Calu3 (cell line): ENCODE data around the gene ETV7. TPM values are rescaled to one million over a fixed set of nuclear protein-coding genes. Genes with fewer than 3 reads are reported as not detected.
A peak's percentile ranks its signal among the peaks of the same experiment; 100 is the strongest.
"Not testable (repeated sequence)": the region's sequence is repeated elsewhere in the genome, so short reads cannot be mapped to it uniquely, and the experiment has no call there.

Experiments used
- BruUV-seq: library from RNA; stranded (reverse); fragments of 400-500 nt; replicated peaks from 2 replicates; lab custom pipeline; 2021; lab: Mats Ljungman, UMichigan
- CTCF ChIA-PET: fragments of 300-600 bp; sonication (Branson Sonifier 250); formaldehyde crosslinking; loops from one replicate; lab custom pipeline; 2022; ENCODE audit warnings: antibody characterized with exemption; lab: Charles Lee
- DNase-seq: peaks from one replicate; pipeline ENCODE4 v3.0.0; 2022
- H3K27ac Mint-ChIP-seq: one replicate; pipeline ENCODE4 v1.8.0; 2022; ENCODE audit warnings: mixed read lengths; ENCODE audit not compliant: unreplicated experiment
- H3K27me3 Mint-ChIP-seq: one replicate; pipeline ENCODE4 v1.8.0; 2022; ENCODE audit warnings: mixed read lengths; ENCODE audit not compliant: unreplicated experiment
- H3K36me3 Mint-ChIP-seq: one replicate; pipeline ENCODE4 v1.8.0; 2022; ENCODE audit warnings: mild to moderate bottlenecking, moderate library complexity, mixed read lengths; ENCODE audit not compliant: insufficient read depth, unreplicated experiment
- H3K4me1 Mint-ChIP-seq: one replicate; pipeline ENCODE4 v1.8.0; 2022; ENCODE audit warnings: mild to moderate bottlenecking, low read depth, mixed read lengths; ENCODE audit not compliant: unreplicated experiment
- H3K4me3 Mint-ChIP-seq: one replicate; pipeline ENCODE4 v1.8.0; 2022; ENCODE audit warnings: mild to moderate bottlenecking, low read depth, moderate library complexity, mixed read lengths; ENCODE audit not compliant: unreplicated experiment
- H3K9me3 Mint-ChIP-seq: one replicate; pipeline ENCODE4 v1.8.0; 2022; ENCODE audit warnings: low read depth, mixed read lengths; ENCODE audit not compliant: unreplicated experiment
- intact Hi-C: fragments of 100-400 bp; cut with micrococcal nuclease; formaldehyde crosslinking; loops from one replicate; pipeline ENCODE4 v1.10.0; 2022; ENCODE audit not compliant: unreplicated experiment
- total RNA-seq: library from RNA; stranded (reverse); gene quantifications from 2 replicates; pipeline ENCODE4 v1.2.3, GENCODE V29; 2022
- TF ChIP-seq, protein P1 (sequence below): fragments of 200-600 bp; IDR thresholded peaks from one replicate; pipeline ENCODE4 v1.8.0; 2022; ENCODE audit warnings: antibody characterized with exemption; ENCODE audit not compliant: unreplicated experiment

ETV7 gene
- total RNA-seq, 1 experiment from 2014 or later = 2.6 TPM

DNA sequence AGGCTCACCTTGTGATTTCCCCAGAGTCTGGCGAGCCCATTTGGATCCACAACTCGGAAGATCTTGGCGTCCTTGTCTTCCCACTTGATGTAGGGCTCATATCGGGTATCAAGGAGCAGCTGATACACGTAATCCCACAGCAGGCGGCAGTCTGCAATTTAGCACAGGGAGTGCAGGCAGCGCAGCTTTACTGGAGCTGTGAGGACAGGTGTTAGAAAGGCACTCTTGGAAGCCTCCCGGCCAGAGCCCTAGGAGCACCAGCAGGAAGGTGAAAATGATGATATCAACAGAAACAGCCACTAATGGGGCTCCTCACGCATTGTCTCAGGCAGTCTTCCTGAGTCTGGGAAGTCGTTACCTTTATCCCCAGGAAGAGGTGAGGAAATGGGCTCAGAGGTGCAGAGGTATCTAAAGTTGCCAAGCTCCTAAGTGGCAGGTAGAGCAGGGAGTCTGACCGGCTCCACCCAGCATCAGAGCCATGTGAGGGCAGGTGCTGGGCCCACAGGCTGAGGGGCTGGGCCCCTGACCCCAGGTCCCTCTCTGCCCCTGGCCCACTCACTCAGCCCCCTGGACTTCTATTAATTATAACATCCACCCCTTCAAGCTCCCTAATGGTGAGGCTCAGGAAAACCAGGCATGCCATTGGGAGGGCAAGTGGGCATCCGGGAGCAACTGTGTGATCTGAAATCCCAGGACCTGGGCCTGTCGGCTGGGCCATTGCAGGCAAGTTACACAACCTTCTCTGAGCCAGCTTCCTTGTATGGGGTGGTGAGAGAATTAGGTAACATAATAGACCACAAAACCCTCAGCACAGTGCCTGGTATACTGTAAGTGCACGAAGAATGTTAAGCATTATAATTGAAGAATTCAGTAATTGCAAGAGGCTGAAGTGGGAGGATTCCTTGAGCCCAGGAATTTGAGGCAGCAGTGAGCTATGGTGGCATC is 18.3 kb downstream of the ETV7 start:
- CTCF ChIA-PET = interaction anchor here (0.7 to 1.9 kb wide), 5 partner anchors 11 to 784 kb away, joined by 3 to 4 read pairs (median 4); no protein-coding TSS in a partner anchor

DNA sequence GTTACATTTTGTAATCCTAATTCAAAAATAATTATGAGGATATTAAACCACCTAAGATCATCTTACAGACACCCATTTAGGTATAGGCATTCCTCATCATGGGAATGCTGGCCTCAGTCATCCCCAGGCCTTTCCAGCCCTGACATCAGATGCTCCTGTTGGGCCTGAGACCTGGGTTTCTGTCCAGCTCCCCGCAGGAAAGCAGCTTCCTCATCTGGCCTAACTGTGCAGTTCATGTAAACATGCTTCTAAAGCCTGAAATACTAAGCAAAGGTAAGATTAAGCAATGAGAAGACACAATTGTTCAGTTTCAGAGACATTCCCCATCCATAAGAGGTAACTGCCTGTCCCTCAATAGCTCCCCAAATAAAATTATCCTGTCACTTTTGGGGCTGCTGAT is 19.0 kb downstream of the ETV7 start:
- Mint-ChIP-seq H3K36me3 (no peaks in the 10 kb centered on the region), H3K9me3 (no peaks in the 10 kb centered on the region), H3K27me3 (peaks cover 21% of the 10 kb centered on the region), H3K27ac (no peak overlapping the region), H3K4me1 (peaks cover 14% of the 10 kb centered on the region), H3K4me3 (no peak overlapping the region)
- intact Hi-C loops = no loop called here
- TF ChIP-seq, protein P1, sequence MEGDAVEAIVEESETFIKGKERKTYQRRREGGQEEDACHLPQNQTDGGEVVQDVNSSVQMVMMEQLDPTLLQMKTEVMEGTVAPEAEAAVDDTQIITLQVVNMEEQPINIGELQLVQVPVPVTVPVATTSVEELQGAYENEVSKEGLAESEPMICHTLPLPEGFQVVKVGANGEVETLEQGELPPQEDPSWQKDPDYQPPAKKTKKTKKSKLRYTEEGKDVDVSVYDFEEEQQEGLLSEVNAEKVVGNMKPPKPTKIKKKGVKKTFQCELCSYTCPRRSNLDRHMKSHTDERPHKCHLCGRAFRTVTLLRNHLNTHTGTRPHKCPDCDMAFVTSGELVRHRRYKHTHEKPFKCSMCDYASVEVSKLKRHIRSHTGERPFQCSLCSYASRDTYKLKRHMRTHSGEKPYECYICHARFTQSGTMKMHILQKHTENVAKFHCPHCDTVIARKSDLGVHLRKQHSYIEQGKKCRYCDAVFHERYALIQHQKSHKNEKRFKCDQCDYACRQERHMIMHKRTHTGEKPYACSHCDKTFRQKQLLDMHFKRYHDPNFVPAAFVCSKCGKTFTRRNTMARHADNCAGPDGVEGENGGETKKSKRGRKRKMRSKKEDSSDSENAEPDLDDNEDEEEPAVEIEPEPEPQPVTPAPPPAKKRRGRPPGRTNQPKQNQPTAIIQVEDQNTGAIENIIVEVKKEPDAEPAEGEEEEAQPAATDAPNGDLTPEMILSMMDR = no peak
- no peak for DNase-seq
- CTCF ChIA-PET = interaction anchor here (0.6 to 1.9 kb wide), 3 partner anchors 10 to 852 kb away, joined by 3 to 4 read pairs (median 3); no protein-coding TSS in a partner anchor
- BruUV-seq = no TSS peak

More for the DNA sequence above, 18.3 kb downstream of the ETV7 start:
- intact Hi-C loops = no loop called here
- peaks cover 14% of the 10 kb centered on the region for H3K4me1 Mint-ChIP-seq
- no peaks in the 10 kb centered on the region for H3K9me3 Mint-ChIP-seq
- TF ChIP-seq, protein P1 = no peak
- no peaks in the 10 kb centered on the region for H3K36me3 Mint-ChIP-seq
- peaks cover 23% of the 10 kb centered on the region for H3K27me3 Mint-ChIP-seq
- DNase-seq = peak; percentile 35
- H3K27ac Mint-ChIP-seq = no peak overlapping the region
- no TSS peak for BruUV-seq
- H3K4me3 Mint-ChIP-seq = no peak overlapping the region

DNA sequence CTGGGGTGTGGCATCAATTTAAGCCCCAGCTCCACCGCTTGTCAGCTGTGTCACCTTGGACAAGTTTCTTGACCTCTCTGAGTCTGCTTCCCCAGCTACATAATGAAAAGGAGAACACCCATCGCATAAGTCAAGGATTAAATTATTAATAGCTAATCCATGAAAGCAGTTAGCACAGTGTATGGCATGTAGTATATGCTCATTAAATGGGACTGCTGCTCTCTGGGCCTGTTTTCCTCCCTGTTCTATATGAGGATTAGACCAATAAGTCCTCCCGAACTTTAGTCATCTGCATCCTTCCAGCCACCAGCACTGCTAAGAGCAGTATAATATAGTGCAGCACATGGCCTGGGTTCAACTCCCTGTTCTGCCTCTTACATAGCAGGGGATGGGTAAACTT is 19.7 kb downstream of the ETV7 start:
- Mint-ChIP-seq H3K36me3 (no peaks in the 10 kb centered on the region), H3K9me3 (no peaks in the 10 kb centered on the region), H3K4me3 (no peak overlapping the region), H3K27ac (no peak overlapping the region), H3K4me1 (peaks cover 14% of the 10 kb centered on the region), H3K27me3 (peaks cover 15% of the 10 kb centered on the region)
- intact Hi-C loops = no loop called here
- CTCF ChIA-PET = interaction anchor here (0.6 kb wide), 1 partner anchor 851 kb away, joined by 3 read pairs; no protein-coding TSS in a partner anchor
- no peak for DNase-seq
- TF ChIP-seq, protein P1 = no peak
- no TSS peak for BruUV-seq

DNA sequence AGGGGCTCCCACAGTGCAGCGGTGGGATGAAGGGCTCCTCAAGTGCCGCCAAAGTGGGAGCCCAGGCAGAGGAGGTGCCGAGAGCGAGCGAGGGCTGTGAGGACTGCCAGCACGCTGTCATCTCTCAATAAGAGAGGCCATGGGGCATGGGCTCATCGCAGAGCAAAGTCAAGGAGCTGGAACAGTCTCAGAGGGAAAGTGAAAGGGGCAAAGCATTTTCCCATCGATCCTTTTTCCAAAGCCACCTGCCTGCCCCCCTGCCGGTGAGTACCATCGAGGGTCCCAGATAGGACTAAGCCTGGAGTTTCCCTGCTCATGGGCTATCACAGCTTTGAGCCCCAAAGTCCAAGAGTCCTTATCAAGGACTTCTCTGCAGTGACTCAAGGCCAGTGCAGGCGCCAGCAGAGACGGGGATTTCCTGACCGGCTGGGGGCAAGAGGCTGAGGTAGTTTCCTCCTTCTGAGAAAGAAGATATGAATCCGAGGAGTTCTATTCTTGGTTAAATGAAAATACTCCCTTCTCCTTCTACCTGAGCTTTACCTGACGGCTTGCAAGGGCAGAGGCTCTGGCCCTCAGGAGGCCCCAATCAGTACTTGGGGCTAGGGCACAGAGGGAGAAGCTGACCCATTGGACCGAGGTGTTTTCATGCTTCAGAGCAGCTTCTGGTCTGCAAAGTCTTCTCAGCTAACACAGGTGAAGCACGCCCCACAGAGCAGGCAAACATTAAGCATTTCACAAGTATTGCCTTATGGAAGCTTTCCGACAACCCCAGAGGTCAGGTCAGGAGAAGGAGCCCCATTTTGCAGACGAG is 22.6 kb downstream of the ETV7 start:
- no TSS peak for BruUV-seq
- TF ChIP-seq, protein P1 = no peak

DNA sequence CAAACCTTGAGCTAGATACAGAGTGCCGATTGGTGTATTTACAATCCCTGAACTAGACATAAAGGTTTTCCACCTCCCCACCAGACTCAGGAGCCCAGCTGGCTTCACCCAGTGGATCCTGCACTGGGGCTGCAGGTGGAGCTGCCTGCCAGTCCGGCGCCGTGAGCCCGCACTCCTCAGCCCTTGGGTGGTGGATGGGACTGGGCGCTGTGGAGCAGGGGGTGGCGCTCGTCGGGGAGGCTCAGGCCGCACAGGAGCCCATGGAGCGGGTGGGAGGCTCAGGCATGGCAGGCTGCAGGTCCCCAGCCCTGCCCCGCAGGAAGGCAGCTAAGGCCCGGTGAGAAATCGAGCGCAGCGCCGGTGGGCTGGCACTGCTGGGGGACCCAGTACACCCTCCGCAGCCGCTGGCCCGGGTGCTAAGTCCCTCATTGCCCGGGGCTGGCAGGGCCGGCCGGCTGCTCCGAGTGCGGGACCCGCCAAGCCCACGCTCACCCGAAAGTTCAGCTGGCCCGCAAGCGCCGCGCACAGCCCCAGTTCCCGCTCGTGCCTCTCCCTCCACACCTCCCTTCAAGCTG is 23.3 kb downstream of the ETV7 start:
- H3K4me3 Mint-ChIP-seq, H3K9me3 Mint-ChIP-seq, intact Hi-C loops, BruUV-seq, H3K27me3 Mint-ChIP-seq, H3K36me3 Mint-ChIP-seq, H3K27ac Mint-ChIP-seq, DNase-seq: not testable (repeated sequence)
- CTCF ChIA-PET = interaction anchor here (0.8 to 6.2 kb wide), 4 partner anchors 22 to 62 kb away, joined by 3 to 31 read pairs (median 5); no protein-coding TSS in a partner anchor
- peaks cover 35% of the 10 kb centered on the region for H3K4me1 Mint-ChIP-seq

More for the DNA sequence above, 22.6 kb downstream of the ETV7 start:
- Mint-ChIP-seq H3K27ac (no peak overlapping the region), H3K4me1 (peaks cover 28% of the 10 kb centered on the region), H3K27me3 (no peaks in the 10 kb centered on the region), H3K9me3 (no peaks in the 10 kb centered on the region), H3K36me3 (no peaks in the 10 kb centered on the region), H3K4me3 (no peak overlapping the region)
- peak; percentile 70 for DNase-seq
- CTCF ChIA-PET = interaction anchor here (0.8 to 1.4 kb wide), 5 partner anchors 22 to 226 kb away, joined by 3 to 7 read pairs (median 5); no protein-coding TSS in a partner anchor
- intact Hi-C loops = no loop called here
